GM15510 (cell line): ENCODE data around the gene STOML3.

ENCODE experiments used
- POLR2A ChIP-seq: IDR thresholded peaks from 3 replicates; pipeline ENCODE4 v1.6.1; 2011; ENCODE audit warnings: borderline replicate concordance; ENCODE audit not compliant: insufficient read length; ENCODE audit errors: extremely low read depth

The STOML3 gene

DNA sequence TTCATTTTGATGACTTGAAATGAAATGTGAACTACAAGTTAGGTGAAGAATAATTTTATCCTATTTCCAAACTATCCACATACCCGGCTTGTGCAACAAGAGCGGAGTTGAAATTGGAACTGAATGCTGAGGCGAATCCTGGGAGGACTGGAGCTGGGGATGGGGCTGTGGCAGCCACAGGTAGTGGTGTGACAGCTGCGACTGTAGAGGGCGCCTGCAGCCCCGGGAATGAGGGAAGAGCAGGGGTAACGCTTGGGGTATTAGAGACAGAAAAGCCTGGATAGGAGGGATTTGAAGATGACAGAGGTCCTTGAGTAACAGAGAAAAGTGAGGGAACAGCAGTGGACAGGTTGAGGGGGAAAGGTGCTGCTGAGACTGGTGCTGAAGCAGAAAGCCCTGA, 22.0 kb upstream of the STOML3 start:
- no peak for TF ChIP-seq POLR2A

DNA sequence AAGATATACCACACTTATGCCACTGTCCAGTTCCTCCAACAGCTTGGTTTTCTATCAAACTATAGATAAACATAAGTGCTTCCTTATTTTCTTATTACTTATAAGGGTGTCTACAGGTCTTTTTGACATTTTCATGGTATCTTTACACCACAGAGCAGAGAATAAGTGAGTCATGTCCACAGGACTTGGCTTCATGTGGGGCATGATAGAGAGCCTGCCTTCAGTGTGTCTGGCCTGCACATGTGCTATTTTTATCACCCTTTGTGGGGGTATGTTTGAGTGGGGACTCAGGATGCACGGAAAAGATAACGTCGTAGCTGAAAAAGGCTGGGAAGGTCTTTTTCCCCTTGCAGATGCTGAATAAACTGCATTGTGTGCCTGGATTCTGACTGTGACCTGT, 8.1 kb upstream of the STOML3 start:
- TF ChIP-seq POLR2A, result no peak

DNA sequence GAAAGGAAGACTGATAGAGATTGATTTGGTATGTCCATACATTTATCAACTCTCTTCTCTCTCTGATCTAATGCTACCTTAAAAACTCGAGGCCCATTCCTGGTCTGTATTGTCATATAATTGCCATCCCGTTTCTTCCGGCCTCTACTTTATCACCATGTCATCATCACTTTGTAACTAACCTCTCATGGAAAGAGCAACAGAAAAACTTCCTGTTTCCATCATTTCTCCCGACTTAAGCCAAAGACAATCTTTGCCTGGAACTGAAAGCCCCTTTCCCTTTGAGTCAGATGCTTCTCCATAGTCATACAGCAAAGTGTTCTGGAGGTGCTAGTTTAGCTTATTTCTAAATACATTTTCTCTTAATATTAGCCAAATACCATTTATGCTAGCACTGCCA, 2.8 kb upstream of the STOML3 start:
- TF ChIP-seq POLR2A, result no peak

DNA sequence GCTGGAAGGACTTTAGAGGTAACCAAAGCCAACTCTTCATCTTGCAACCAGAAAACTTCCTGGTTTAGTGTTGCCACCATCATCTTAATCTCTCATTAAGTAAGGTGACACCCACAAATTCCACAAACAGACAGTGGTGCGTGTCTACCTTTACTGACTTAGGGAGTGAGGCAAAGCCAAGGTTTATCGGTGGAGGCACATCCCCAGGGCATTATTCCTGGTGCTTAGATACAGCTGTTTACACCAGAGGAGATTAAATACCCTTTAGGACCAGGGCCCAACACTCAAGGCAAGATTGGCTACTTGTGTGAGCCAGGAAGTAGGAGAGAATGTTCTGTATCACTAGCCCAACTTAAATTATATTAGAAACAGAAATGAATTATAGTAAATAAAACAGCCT, 9.5 kb downstream of the STOML3 start:
- no peak for TF ChIP-seq POLR2A

DNA sequence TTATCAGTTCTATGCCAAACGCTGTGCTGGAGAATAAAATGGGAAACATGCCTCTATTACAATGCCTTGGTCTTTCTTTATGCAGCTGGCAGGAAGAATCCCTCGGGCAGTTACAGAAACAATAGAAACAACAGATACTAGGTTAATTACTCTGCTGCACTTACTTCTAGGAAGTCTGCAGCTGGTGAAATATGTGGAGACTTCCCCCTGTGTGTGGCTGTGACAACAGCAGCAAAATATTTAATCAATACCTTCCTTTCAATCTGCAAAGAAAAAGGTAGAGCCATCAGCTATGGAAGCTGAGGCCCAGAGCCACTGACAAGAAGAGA, 9.9 kb downstream of the STOML3 start:
- TF ChIP-seq POLR2A, result no peak

DNA sequence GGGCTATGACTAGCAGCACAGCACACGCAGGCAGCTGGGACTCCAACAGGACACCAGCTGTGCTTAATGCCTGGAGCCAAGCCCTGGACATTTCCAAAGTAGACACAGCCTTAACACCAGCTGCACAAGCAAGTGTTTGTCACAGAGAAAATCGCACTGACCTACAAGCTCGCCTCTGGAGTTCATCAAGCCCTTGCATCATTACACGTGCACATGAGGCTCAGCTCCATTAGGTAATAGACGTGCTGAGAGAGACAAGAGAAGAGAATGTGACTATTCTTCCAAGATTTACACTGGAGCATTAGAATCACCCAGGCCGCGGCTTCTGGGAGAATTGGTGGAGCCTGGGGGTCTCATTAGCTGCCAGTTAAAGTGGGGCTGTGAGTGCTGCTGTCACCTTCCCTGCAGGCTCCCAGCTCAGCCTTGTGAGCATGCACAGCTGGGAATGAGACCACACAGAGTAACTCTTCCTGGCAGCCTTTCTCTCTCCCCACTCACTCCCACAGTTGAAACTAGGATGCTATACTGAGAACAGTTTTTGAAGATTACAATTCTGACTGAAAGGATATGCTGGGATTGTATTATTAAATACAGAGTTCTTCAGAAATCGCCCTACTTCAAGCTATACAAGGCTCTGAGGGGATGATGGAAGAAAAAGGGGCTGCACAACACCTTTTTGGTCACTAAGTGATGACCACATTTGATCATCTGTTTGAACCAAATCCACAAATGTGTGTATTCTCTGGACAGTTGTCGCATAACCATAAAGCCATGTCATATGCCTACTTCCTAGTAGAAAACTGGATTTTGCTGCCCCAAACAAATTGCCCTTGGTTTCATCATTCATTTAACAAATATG, 10.5 kb downstream of the STOML3 start:
- no peak for TF ChIP-seq POLR2A

DNA sequence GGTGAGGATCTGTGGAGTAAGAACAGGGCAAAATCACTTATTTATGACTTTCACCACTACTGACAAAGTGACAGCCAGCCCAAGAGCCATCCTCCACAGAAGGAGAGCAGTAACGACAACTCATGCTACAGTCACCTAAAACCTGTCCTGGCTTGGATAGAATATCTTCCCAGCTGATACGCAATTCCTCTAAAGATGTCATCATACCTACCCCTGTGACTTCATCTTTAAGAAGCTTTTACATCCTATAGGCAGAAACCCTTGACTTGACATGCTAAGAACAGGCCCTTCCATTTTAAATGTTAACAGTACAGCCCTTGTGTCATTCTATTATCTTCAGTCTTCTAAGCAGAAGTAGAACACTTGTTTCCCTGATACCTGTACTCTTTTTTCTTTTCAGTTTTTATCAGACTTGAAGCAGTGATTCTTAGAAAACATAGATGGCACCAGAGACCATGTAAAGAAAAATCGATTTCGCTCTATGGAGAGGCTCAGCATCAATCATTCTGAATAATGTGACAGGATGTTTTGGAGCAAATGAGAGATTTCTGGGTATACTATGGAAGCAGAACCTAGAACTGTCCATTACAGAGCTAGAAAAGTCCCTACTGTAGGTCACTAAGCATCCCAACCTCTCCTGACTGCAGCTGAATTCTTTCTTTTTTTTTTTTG, 20.1 kb downstream of the STOML3 start:
- TF ChIP-seq POLR2A, result no peak

DNA sequence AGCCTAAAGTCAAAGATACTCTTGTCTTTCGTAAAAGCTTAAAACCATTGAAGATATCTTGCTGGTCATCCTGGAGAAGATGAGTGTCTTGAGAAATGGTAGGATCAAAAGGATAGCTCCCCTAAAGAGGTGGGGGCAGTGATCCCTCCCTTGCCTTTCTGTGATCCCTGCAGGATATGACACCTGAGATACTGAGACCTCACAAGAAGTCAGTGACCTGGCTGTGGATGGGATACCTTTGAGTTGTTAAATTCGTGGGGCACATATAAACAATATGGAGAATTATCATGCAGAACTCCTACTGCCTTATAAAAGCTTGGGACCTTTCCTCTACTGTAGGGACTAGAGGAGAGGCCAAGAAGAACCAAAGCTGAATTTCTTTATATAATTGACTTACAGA, 21.4 kb downstream of the STOML3 start:
- no peak for TF ChIP-seq POLR2A

DNA sequence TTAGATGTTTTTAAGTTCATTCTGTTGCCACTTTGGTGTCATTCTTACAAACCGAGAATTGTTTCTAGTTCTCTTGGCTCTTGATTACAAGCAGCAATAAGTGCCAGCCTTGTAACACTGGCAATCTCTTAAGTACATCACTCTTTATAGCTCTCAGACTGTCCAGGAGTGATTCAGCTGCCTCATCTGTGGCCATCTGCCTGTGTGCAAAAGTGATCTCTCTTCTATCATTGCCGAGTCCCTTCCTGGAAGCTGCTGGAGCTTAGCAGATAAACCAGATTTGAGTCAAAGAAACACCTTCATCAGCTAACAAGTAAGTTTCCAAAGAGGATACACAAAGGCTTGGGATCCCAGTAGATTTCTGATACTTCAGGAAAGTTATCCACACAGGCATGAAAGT, 23.2 kb downstream of the STOML3 start:
- no peak for TF ChIP-seq POLR2A

DNA sequence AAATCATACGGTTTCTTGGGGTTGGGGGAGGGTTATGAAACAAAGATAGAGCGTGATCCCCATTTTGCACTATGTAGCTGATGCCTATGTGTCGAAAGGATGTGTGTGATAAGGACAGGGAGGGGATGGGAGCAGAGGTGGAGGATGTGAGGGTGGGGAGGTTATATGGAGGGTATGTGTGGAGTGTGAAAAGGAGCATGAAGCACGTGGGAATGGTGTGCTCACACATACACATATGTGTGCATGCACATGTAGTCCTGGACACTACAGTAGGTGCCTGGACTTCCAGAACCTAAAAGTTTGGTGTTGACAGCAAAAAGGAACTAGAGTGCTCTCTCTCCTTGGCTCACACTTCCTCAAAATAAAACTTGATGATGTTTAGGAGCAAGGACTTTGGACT, 25.4 kb downstream of the STOML3 start:
- no peak for TF ChIP-seq POLR2A

DNA sequence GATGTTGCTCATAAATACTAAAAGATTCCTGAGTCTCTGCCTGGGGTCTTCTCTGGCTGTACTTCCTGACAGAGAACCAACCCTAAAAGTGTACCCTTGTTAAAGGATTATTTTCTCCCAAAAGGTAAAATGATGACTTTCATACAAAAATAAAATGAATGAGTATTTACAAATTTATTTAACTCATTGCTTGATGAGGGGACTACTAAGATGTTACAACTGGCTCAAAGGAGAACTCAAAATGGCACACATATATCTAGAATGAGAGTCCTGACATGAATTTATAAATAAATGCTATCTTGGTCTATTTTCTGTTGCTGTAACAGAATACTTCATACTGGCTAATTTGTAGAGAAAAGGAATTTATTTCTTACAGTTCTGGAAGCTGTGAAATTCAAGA, 30.5 kb downstream of the STOML3 start:
- TF ChIP-seq POLR2A, result no peak

DNA sequence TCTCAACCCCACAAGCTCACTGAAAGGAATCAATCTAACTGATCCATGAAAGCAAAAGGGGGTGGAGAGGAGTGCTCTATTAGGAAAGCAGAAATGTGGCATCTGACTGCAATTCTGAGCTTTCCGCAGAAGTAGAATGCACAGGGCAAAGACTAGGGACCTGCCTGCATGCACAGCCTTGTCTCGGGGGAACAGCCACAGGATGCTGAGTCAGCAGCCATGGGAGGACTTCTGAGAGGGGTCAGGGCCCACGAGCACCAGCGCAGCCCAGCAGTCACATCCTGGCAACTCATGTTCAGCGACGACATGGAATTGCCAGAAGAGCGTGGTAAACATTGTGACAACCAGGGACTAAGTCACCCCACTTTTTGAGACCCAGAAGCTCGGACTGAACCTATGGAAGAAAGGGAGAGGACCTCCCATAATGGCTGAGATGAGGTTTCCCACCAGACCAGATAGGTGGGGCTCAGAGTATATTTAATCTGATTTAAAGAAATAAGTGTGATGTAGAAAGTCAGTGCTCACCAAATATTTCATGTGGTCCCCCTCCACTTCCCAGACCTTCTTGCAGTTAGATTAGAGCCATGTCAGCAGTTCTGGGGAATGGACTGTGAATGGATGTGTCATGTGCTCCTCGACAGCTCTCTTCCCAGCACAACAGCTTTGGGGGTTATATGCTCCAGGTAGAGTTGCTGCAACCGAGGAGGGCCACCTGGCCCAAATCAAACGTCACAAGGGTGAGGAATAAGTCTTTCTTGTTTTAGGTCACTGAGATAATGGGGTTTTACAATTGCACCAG, 32.6 kb downstream of the STOML3 start:
- TF ChIP-seq POLR2A, result no peak

DNA sequence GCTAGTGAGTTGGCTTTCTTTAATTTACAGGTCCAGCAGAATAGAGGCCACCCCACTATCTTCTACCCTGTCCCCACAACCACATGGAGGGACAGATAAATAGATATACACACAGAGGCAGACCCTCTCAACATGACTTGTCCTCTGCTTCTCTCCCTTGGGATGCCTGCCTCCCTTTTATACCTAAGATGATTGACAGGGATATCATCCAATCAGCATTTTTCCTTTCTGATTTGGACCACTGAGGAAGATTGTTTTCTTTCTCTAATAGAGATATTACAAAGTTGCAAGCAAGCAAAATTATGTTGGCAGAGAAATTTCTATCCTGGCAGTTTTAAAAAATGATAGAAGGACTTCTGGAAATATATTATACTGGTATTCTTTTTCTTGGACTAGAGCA, 35.8 kb downstream of the STOML3 start:
- no peak for TF ChIP-seq POLR2A

DNA sequence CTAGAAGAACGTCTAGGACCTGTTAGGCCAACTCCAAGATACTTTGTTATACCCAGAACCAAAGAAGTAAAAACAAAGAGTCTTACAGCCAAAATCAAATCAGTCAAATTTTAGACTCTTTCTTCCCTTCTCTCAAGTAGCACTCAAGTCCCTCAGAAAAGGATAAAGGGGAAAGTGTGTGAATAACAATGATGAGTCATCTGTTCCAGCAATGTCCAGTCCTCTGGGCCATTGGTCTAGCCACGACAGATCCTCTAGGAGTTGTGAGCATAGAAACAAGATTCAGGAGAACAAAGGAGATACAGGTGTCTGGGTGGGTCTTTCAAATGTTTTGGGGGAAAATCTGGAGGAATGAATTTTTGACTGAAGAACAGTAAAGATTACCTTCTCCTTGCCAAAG, 36.3 kb downstream of the STOML3 start:
- no peak for TF ChIP-seq POLR2A

DNA sequence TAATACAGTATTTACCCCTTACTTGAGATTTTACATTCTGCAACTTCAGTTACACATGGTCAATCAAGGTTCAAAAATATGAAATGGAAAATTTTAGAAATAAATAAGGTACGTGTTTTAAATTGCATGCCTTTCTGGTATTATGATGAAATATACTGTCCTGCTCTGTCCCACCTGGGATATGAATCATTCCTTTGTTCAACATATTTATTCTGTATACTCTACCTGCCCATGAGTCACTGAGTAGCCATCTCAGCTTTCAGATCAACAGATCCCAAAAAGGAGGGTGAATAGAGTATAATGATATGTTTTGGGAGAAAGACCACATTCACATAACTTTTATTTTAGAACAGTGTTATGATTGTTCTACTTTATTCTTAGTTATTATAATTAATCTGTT, 37.8 kb downstream of the STOML3 start:
- no peak for TF ChIP-seq POLR2A
